NB4 (cell line): ENCODE results near the gene MDH2.

Source experiments
- DNase-seq: peaks from one replicate; pipeline ENCODE4 v3.0.0; 2010; ENCODE audit warnings: low read depth
- H3K4me3 ChIP-seq: one replicate; pipeline ENCODE4 v1.5.1; 2011; ENCODE audit warnings: mild to moderate bottlenecking, low read depth, low read length, moderate library complexity
- CTCF ChIP-seq: IDR thresholded peaks from one replicate; pipeline ENCODE4 v1.5.1; 2012; ENCODE audit warnings: low read depth, low read length
- MYC ChIP-seq: IDR thresholded peaks from 2 replicates; pipeline ENCODE4 v1.6.1; 2011; ENCODE audit warnings: low read depth, low read length
- POLR2A ChIP-seq: IDR thresholded peaks from 2 replicates; pipeline ENCODE4 v1.6.1; 2011; ENCODE audit warnings: mild to moderate bottlenecking; ENCODE audit not compliant: insufficient read length; ENCODE audit errors: extremely low read depth
- TF ChIP-seq, protein P1 (sequence below): IDR thresholded peaks from 2 replicates; pipeline ENCODE4 v1.6.1; 2011; ENCODE audit warnings: low read depth, low read length

The MDH2 gene

DNA sequence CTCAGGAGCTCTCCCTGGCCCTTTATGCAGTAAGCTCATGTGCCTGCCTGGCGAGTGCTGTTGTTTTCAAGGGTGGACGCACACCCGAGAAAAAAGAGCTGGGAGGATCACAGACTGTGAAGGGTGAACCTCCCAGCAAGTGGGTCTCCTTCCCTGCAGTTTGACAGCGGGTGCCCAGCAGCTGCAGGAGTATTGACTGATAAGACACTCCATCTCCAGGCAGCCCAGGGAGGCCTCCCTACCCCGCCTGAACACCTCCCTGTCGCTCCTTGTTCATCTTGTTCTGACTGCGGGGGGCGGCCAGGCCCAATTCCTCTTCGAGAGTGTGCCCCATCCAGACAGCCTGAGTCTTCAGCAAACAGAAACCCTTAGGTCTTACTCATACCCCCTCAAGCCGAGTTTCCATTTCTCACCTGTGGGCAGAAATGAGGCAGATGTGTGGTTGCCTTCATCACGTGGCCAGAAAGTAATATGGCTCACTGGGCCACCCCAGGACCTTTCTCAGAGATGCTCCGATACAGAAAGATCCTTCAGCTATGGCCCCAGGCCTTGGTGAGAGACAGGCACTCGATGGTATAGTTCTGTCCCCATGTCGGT lies 17.2 kb downstream of the MDH2 start:
- no peak for DNase-seq
- no peak overlapping the region for H3K4me3 ChIP-seq
- no peak for TF ChIP-seq MYC
- no peak for TF ChIP-seq POLR2A
- TF ChIP-seq CTCF = no peak
- TF ChIP-seq, protein P1, sequence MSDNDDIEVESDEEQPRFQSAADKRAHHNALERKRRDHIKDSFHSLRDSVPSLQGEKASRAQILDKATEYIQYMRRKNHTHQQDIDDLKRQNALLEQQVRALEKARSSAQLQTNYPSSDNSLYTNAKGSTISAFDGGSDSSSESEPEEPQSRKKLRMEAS = no peak

GRCh38 chr7:76066716-76067503 lies 19.0 kb downstream of the MDH2 start:
- no peak for DNase-seq
- H3K4me3 ChIP-seq = no peak overlapping the region
- TF ChIP-seq, protein P1 = no peak
- TF ChIP-seq MYC = no peak
- TF ChIP-seq POLR2A = no peak
- no peak for TF ChIP-seq CTCF

DNA sequence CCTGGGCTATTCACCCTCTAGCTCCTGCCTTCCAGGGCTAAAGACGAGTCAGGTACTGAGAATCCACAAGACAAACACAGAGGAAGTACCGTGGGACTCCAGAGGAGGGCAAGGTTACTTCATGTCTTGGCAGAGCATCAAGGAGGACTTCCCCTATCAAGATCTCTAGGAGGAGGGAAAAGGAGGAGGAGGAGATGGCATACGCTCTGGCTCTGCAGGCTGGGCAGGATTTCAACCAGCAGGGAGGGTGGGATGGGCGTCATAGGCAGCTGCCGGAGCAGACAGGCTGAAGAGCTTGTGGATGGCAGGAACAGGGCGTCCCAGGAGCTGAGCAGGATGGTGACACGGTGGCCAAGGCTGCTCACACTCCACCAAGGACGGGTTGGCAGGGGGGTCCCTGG lies 21.3 kb downstream of the MDH2 start:
- H3K4me3 ChIP-seq = no peak overlapping the region
- TF ChIP-seq POLR2A (no peak), CTCF (peak; percentile 45)
- DNase-seq = peak; percentile 81

DNA sequence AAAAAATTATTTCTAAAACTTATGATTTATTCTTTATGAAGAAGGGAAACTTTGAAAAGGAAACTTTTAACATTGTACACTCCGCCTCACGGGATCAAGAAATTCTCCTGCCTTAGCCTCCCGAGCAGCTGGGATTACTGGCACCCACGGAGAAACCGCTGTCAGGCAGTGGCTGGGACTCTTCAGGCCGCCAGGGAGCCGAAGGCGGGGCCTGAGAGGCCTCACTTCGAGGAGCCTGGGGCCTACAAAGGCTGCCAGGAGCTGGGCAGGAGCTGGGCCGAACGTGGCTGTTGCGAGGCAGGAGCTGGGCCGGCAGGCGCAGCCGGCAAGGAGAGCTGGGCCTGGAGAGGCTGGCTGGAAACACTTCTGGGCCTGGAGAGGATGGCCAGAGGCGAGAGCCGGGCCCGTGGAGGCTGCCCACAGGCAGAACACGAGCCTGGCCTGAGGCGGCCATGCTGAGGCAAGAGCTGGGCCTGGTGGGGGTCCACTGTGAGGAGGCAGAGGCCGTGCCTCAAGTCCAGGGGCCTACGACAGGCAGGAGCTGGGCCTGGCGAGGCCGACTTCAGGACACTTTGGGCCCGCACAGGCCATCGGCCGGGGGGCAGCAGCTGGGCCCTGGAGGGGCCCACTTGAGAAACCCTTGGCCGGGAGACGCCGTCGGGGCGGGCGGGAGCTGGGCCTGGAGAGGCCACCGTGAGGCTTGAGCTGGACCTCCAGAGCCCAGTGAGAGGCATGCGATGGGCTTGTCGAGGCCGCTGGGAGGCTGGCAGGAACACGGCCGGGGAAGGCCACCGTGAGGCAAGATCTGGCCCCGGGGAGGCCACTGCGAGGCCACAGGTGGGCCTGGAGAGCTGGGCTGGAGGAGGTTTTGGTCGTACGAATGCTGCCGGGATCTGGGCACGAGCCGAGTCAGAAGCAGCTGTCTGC lies 23.7 kb downstream of the MDH2 start:
- peak; percentile 4 for DNase-seq
- no peak overlapping the region for H3K4me3 ChIP-seq
- TF ChIP-seq POLR2A (no peak), MYC (no peak), CTCF (no peak)
- TF ChIP-seq, protein P1 = no peak

DNA sequence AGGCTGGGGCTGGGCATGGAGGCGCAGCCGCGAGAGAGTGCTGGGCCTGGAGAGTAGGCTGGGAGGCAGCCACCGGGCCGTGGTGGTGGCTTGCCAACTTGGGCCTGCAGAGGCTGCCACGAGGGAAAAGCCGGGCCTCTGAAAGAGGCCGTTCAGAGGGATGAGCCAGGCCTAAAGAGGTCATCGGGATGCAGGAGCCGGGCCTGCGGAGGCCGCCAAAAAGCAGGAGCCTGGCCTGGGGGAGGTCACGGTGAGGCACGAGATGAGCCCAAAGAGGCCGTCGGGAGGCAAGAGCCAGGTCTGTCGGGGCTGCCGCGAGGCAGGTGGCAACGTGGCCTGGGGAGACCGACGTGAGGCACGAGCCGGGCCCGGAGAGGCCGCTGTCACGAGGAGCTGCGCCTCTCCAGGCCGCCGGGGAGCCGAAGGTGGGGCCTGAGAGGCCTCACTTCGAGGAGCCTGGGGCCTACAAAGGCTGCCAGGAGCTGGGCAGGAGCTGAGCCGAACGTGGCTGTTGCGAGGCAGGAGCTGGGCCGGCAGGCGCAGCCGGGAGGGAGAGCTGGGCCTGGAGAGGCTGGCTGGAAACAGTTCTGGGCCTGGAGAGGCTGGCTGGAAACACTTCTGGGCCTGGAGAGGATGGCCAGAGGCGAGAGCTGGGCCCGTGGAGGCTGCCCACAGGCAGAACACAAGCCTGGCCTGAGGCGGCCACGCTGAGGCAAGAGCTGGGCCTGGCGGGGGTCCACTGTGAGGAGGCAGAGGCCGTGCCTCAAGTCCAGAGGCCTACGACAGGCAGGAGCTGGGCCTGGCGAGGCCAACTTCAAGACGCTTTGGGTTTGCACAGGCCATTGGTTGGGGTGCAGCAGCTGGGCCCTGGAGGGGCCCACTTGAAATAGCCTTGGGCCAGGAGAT lies 24.6 kb downstream of the MDH2 start:
- no peak overlapping the region for H3K4me3 ChIP-seq
- TF ChIP-seq, protein P1 = no peak
- TF ChIP-seq POLR2A (no peak), MYC (no peak), CTCF (no peak)
- no peak for DNase-seq
